Measurements from ENCODE around the gene MRPL22. TPM values are rescaled to one million over a fixed set of nuclear protein-coding genes. Genes with fewer than 3 reads are reported as not detected.

The MRPL22 gene
- total and polyA plus RNA-seq, 2 of the 13 experiments (the other 11 are each of a cell fraction or from before 2014, with no cell fraction given): 66.8 to 84.8 TPM

DNA sequence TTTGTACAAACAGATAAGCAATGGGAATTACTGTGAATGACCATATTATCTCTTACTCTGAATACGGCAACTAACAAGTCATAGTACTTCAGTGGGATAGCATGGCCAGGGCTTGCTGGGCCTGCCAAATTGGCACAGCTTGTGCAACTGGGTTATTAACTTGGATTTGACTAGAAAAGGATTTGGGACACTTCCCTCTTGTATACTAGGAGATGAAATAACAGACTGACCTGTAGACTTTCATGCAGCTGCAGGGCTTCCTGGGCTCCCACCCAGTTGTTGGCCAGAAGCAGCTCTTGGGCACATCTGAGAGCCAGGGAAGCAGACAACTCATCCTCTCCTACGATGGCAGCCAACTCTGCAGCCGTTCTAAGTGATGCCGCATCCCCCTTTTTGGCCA, 42.7 kb upstream of the MRPL22 start:
- Histone ChIP-seq H3K36me3 (replicated peaks in 1 of 2; ENCODE audit: control insufficient read depth in 1 of 2, insufficient read depth in 2 of 2, low read length in 2 of 2) (peaks cover 31 to 92% of the 10 kb centered on the region in 2 experiments), H3K9ac (ENCODE audit: insufficient read depth, low read depth, low read length) (no peak overlapping the region), H3K4me1 (ENCODE audit: insufficient read depth, low read length) (no peaks in the 10 kb centered on the region), H3K27ac (ENCODE audit: extremely low read length, insufficient read depth, low read length) (no peak overlapping the region), H3K4me2 (ENCODE audit: low read depth, low read length) (no peak overlapping the region), H3K79me2 (ENCODE audit: insufficient read depth, low read length) (no peaks in the 10 kb centered on the region), H2AFZ (ENCODE audit: low read length) (no peak overlapping the region), H3K4me3 (replicated peaks in 1 of 3; ENCODE audit: insufficient read depth in 1 of 3, low read depth in 2 of 3, low read length in 3 of 3) (no peak overlapping the region), H3K27me3 (ENCODE audit: control insufficient read depth in 1 of 2, insufficient read depth in 2 of 2, low read length in 2 of 2) (no peaks in the 10 kb centered on the region), H4K20me1 (ENCODE audit: insufficient read depth, low read length) (no peaks in the 10 kb centered on the region), H3K9me3 (ENCODE audit: low read length) (no peaks in the 10 kb centered on the region)
- BruUV-seq (replicated peaks): no TSS peak
- DNase-seq (ENCODE audit: low spot score) (no peak), ATAC-seq (no peak), FAIRE-seq (no peak)
- POLR2A ChIA-PET: no interaction called here
- CTCF ChIA-PET (ENCODE audit: low intra/inter-chr PET ratio, low total read pairs): no interaction called here
- WGBS (ENCODE audit: low lambda C conversion rate): 88% methylated on average over 4 of the region's 4 CpGs
- in situ Hi-C loops (cut with HindIII; ENCODE audit: extremely low pct_ligation_motif_present, low pct_unique_long_range_greater_than_20kb): no loop called here
- intact Hi-C loops (cut with micrococcal nuclease; ENCODE audit: unreplicated experiment): no loop called here
- TF ChIP-seq NBN (conservative IDR thresholded peaks at IDR 0.05): no peak
- no peak for TF ChIP-seq SIN3A (IDR thresholded peaks at IDR 0.05; ENCODE audit: borderline replicate concordance, low read depth, low read length)
- TF ChIP-seq CCDC6 (CRISPR knock-in tag; IDR thresholded peaks at IDR 0.05): no peak
- TF ChIP-seq, protein P1, sequence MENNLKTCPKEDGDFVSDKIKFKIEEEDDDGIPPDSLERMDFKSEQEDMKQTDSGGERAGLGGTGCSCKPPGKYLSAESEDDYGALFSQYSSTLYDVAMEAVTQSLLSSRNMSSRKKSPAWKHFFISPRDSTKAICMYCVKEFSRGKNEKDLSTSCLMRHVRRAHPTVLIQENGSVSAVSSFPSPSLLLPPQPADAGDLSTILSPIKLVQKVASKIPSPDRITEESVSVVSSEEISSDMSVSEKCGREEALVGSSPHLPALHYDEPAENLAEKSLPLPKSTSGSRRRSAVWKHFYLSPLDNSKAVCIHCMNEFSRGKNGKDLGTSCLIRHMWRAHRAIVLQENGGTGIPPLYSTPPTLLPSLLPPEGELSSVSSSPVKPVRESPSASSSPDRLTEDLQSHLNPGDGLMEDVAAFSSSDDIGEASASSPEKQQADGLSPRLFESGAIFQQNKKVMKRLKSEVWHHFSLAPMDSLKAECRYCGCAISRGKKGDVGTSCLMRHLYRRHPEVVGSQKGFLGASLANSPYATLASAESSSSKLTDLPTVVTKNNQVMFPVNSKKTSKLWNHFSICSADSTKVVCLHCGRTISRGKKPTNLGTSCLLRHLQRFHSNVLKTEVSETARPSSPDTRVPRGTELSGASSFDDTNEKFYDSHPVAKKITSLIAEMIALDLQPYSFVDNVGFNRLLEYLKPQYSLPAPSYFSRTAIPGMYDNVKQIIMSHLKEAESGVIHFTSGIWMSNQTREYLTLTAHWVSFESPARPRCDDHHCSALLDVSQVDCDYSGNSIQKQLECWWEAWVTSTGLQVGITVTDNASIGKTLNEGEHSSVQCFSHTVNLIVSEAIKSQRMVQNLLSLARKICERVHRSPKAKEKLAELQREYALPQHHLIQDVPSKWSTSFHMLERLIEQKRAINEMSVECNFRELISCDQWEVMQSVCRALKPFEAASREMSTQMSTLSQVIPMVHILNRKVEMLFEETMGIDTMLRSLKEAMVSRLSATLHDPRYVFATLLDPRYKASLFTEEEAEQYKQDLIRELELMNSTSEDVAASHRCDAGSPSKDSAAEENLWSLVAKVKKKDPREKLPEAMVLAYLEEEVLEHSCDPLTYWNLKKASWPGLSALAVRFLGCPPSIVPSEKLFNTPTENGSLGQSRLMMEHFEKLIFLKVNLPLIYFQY (CRISPR knock-in tag; IDR thresholded peaks at IDR 0.05; ENCODE audit: borderline replicate concordance): no peak
- TF ChIP-seq ZMYM3 (CRISPR knock-in tag; IDR thresholded peaks at IDR 0.05): no peak
- no peak for TF ChIP-seq TBX2 (CRISPR knock-in tag; IDR thresholded peaks at IDR 0.05; ENCODE audit: borderline replicate concordance)
- no peak for TF ChIP-seq FOXA1 (IDR thresholded peaks at IDR 0.05)
- TF ChIP-seq FOXA1 (CRISPR knock-in tag; IDR thresholded peaks at IDR 0.05): no peak
- no peak for TF ChIP-seq ZNF451 (CRISPR knock-in tag; IDR thresholded peaks at IDR 0.05)
- no peak for TF ChIP-seq SNRNP70 (IDR thresholded peaks at IDR 0.05; ENCODE audit: low read depth, low read length)
- no peak for TF ChIP-seq KAT7 (CRISPR knock-in tag; IDR thresholded peaks at IDR 0.05; ENCODE audit: borderline replicate concordance)
- TF ChIP-seq, protein P2, sequence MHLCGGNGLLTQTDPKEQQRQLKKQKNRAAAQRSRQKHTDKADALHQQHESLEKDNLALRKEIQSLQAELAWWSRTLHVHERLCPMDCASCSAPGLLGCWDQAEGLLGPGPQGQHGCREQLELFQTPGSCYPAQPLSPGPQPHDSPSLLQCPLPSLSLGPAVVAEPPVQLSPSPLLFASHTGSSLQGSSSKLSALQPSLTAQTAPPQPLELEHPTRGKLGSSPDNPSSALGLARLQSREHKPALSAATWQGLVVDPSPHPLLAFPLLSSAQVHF (CRISPR knock-in tag; IDR thresholded peaks at IDR 0.05): no peak
- no peak for TF ChIP-seq STAG1 (CRISPR knock-in tag; IDR thresholded peaks at IDR 0.05)
- TF ChIP-seq NRL (CRISPR knock-in tag; IDR thresholded peaks at IDR 0.05; ENCODE audit: borderline replicate concordance): no peak
- TF ChIP-seq ZNF589 (CRISPR knock-in tag; conservative IDR thresholded peaks at IDR 0.05): no peak
- TF ChIP-seq RFX3 (CRISPR knock-in tag; IDR thresholded peaks at IDR 0.05): no peak
- no peak for TF ChIP-seq KLF16 (CRISPR knock-in tag; IDR thresholded peaks at IDR 0.05)
- TF ChIP-seq, protein P3, sequence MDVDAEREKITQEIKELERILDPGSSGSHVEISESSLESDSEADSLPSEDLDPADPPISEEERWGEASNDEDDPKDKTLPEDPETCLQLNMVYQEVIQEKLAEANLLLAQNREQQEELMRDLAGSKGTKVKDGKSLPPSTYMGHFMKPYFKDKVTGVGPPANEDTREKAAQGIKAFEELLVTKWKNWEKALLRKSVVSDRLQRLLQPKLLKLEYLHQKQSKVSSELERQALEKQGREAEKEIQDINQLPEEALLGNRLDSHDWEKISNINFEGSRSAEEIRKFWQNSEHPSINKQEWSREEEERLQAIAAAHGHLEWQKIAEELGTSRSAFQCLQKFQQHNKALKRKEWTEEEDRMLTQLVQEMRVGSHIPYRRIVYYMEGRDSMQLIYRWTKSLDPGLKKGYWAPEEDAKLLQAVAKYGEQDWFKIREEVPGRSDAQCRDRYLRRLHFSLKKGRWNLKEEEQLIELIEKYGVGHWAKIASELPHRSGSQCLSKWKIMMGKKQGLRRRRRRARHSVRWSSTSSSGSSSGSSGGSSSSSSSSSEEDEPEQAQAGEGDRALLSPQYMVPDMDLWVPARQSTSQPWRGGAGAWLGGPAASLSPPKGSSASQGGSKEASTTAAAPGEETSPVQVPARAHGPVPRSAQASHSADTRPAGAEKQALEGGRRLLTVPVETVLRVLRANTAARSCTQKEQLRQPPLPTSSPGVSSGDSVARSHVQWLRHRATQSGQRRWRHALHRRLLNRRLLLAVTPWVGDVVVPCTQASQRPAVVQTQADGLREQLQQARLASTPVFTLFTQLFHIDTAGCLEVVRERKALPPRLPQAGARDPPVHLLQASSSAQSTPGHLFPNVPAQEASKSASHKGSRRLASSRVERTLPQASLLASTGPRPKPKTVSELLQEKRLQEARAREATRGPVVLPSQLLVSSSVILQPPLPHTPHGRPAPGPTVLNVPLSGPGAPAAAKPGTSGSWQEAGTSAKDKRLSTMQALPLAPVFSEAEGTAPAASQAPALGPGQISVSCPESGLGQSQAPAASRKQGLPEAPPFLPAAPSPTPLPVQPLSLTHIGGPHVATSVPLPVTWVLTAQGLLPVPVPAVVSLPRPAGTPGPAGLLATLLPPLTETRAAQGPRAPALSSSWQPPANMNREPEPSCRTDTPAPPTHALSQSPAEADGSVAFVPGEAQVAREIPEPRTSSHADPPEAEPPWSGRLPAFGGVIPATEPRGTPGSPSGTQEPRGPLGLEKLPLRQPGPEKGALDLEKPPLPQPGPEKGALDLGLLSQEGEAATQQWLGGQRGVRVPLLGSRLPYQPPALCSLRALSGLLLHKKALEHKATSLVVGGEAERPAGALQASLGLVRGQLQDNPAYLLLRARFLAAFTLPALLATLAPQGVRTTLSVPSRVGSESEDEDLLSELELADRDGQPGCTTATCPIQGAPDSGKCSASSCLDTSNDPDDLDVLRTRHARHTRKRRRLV (CRISPR knock-in tag; IDR thresholded peaks at IDR 0.05): no peak
